HG03097 (cell line): ENCODE measurements around the gene SCYGR2.
"Not testable (repeated sequence)": the region's sequence is repeated elsewhere in the genome, so short reads cannot be mapped to it uniquely, and the experiment has no call there.

Experiments
- ATAC-seq: cut with Tn5 transposase; IDR thresholded peaks from one replicate; pipeline ENCODE4 v1.9.1; 2021; ENCODE audit not compliant: unreplicated experiment, low FRiP score

SCYGR2 gene

GRCh38 chr2:227598835-227599503 is at the start of gene SCYGR2:
Gene SCYGR2, plus strand, starts transcription at chr2:227598893. Its CDS starts 0 bp downstream, at chr2:227598893.
- ATAC-seq: not testable (repeated sequence)

- no peak for ATAC-seq
Measured at GRCh38 chr2:227551836-227552235, 46.9 kb upstream of the SCYGR2 start.

GRCh38 chr2:227562581-227562980 is 36.1 kb upstream of the SCYGR2 start:
- no peak for ATAC-seq

DNA sequence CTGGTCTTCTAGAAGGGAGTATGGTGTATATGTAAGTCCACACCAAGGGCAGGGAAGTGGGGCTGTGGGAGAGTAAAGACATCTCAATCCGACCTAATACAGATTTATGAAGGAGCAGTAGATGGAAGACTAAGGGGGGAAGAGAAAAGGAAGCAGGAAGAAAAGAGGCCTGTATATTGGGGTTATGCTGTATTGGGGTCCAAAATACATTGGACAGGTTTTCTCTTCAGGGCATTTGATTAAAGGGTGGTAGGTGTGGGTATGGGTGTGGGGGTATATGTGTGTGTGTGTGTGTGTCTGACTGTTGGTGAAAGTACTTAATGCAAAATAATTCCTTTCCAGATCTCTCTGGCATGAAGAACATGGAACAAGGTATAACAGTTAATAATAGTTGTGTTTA is 33.6 kb upstream of the SCYGR2 start:
- ATAC-seq: no peak

DNA sequence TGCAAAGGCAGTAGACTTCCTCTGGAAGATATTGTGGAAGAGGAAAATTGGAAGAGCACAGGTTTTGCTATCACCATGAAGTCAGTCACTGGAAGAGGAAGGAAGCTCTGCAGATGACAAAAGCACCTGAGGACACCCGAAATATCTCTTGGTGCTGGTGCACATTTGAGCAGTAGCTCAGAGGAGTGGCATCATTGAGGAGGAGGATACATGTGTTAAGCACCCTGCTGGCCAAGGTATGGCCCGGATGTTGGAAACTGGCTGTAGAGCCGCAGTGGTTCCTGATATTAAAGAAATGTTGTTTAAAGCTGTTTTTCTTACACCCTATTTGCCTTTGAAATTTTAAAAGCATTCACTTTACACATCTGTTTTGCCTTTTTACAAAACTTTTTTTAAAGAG is 32.7 kb upstream of the SCYGR2 start:
- ATAC-seq: no peak

DNA sequence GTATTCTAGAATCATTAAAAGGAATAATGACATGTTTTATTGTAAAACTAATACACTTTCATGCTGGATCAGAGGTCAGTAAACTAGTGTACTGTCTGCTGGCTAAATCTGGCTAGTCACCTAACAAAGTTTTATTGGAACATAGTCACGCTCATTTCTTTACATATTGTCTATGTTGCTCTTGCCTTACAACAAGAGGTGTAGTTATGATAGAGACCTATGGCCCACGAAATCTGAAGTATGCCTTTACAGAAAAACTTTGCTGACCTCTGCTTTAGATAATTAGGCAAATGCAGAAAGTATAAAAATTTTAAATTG is 29.9 kb upstream of the SCYGR2 start:
- no peak for ATAC-seq

DNA sequence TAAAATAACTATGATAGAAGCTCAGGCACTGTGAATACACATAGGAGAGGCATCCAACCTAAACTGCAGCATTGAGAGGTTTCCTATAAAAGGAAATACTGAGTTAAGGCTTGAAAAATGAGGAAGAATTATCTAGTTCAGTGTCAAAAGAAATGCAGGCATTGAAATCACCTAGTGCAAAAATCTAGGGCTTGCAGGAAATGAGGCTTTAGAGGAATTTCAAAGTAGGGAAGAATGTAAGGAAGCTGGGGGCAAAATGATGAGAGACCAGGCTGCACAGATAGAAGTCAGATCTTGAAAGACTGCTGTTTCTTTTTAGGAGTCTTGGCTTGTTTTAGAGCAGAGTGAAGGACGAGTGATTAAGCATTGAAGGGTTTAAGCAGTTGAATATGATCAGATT is 28.1 kb upstream of the SCYGR2 start:
- no peak for ATAC-seq

- no peak for ATAC-seq
Measured at GRCh38 chr2:227576110-227576509, 22.6 kb upstream of the SCYGR2 start.

- ATAC-seq: no peak
Measured at GRCh38 chr2:227576812-227577211, 21.9 kb upstream of the SCYGR2 start.

DNA sequence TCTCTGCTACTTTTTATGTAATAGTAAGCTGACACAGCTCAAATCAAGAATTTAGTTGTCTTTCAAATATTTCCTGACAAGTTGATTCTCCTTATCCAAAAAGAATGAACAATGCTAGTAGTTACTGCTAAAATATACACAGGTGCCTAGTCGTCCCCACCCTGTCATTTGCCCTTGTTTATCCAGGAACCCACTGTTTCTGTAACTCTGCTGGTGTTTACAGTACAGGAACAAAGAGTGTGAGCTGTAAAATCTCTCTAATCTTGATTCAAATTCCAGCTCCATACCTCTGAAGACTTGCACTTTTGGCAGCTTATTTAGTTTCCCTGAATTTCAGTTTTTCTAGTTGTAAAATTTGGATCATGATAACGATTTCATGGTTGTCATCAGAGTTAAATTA is 21.1 kb upstream of the SCYGR2 start:
- no peak for ATAC-seq

DNA sequence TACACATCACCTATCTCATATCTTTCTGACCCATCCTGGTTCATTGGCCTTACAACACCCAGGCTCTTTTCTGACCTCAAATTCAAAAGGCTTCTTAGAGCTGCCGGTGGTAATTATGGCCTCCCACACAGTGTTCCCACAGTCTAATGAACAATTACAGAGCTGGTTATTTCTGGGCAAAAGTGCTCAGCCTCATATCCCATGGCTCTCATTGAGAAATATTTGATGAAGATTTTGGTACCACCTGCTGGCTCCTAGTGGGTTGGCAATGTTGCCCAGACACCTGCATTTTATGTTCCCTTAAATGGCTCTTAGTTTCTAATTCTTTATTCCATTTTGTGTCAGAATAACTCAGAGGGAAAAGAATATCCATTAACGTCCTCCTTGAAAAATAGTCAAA is 20.1 kb upstream of the SCYGR2 start:
- no peak for ATAC-seq

DNA sequence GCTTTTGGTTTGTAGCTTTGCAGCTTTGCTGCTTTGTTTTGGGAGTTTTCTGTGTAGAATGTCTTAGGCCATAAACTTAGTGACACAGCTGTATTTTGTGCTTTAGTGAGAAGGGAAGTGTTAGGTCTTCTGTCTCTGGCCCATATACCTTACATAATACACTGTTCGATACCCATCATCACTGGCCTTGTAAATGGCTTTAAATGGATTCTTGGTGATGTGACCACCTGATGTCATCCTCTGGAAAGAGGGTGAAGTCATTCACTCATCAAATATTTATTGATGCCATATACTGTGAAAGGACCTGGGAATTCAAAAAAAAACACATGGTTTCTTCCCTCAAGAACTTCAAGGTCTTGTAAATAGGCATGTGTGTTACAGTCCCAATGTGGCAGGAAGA is 18.9 kb upstream of the SCYGR2 start:
- ATAC-seq: no peak

GRCh38 chr2:227582369-227582768 is 16.3 kb upstream of the SCYGR2 start:
- ATAC-seq: no peak

GRCh38 chr2:227592694-227593387 is 5.9 kb upstream of the SCYGR2 start:
- ATAC-seq: peak; percentile 90

DNA sequence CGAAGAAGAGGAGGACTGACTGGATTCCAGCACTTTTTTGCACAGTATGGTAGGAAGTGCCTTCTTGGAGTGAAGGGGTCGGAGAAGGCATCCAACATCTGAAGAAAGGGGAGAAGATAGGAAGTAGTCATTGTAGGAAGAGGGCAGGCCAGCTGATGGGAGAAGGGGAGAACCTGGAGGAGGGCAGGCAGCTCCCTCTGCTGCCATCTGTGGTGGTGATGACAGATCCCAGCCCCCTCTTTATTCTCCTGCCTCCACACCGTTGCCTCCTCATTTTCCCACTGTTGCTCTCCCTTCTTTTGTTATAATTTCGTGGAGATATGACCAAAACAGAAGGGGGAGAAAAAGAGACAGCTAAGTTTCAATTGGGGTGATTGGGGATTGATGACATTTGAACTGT is 2.9 kb upstream of the SCYGR2 start:
- ATAC-seq: no peak

DNA sequence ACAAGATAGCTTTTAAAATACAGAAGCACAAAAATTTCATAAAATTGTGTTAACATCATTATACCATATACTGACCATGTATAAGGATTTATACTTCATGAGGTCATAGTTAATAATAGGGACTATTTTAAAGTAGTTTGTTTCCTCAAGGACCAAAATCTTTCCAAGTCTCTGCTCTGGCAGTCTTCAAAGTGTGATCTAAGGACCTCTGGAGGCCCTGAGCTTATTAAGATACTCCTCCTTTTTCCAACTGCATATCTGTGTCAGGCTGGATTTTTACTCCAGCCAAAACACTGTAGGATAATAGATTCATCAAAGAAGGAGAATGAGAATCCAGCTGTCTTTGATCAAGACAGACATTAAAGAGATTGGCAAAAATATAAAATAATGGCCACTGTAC is 1.7 kb upstream of the SCYGR2 start:
- ATAC-seq: no peak

GRCh38 chr2:227597998-227598397 is 695 bp upstream of the SCYGR2 start:
- ATAC-seq: no peak

GRCh38 chr2:227602358-227602757 is 3.7 kb downstream of the SCYGR2 start:
- no peak for ATAC-seq

DNA sequence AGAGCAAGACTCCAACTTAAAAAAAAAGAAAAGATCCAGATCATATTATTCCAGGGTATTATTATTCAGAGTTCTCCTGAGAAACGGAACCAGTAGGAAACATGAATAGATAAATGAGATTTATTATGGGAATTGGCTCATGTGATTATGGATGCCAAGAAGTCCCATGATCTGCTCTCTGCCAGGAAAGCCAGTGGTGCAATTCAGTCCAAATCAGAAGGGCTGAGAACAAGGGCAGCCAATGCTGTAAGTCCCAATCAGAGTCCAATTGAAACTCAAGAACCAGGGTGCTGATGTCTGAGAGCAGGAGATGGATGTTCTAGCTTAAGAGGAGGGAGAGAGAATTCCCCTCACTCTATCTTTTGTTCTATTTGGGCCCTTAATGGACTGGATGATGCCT is 7.8 kb downstream of the SCYGR2 start:
- no peak for ATAC-seq

- no peak for ATAC-seq
Measured at GRCh38 chr2:227607941-227608340, 9.2 kb downstream of the SCYGR2 start.

DNA sequence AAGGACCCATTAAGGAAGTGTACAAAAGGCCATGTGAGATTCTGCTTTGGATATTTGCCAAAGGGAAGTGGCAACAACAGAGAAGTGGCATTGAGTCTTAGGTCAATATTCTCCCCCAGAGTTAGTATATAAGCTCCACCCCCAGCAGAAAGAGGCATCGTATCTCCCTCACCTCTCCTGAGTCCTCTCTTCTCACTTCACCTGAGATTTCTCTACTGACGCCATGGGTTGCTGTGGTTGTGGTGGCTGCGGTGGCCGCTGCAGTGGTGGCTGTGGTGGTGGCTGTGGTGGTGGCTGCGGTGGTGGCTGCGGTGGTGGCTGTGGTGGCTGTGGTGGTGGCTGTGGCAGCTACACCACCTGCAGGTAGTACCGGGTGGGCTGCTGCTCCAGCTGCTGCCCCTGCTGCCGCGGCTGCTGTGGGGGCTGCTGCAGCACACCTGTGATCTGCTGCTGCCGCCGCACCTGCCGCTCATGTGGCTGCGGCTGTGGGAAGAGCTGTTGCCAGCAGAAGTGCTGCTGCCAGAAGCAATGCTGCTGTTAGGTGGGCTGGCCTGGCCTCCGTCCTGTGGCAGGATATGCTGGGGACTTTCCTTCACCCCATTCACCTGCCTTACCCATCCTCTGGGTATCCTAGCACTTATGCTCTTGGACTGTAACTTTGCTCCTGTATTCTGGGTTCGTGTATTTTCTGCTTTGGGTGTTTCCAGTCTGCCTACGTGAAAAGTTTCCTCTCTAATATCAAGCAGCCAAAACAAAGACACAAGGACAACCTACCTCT is 10.1 kb downstream of the SCYGR2 start:
- no peak for ATAC-seq

DNA sequence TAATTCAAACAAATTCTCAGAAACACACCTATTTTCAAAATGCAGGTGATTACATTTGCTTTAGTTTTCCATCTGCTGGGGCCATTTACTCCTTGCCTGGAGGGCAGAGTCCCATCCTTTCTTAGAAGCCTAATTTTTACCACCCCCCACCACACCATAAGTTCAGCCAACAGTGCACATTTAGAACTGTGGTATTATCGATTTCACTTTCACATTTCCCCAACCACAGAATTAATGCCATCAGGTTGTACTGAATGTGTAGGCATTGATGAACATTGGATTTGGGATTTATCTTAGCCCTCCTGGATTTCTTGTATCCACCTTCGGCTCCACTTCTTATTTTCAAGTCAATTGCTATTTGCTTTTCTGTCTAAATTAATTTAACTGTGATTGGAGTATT is 11.4 kb downstream of the SCYGR2 start:
- no peak for ATAC-seq
